HG03575 (cell line): ENCODE data around the gene BAZ1B.
"Not testable (repeated sequence)": the region's sequence is repeated elsewhere in the genome, so short reads cannot be mapped to it uniquely, and the experiment has no call there.

Source experiments
- ATAC-seq: cut with Tn5 transposase; IDR thresholded peaks from one replicate; pipeline ENCODE4 v1.9.1; 2021; ENCODE audit not compliant: unreplicated experiment, insufficient number of reproducible peaks, low FRiP score; ENCODE audit errors: extremely low read depth

Gene BAZ1B

GRCh38 chr7:73509463-73509862, 12.6 kb downstream of the BAZ1B start:
- no peak for ATAC-seq

GRCh38 chr7:73507556-73507955, 14.5 kb downstream of the BAZ1B start:
- no peak for ATAC-seq

- no peak for ATAC-seq
Measured at GRCh38 chr7:73504920-73505319, 17.2 kb downstream of the BAZ1B start.

DNA sequence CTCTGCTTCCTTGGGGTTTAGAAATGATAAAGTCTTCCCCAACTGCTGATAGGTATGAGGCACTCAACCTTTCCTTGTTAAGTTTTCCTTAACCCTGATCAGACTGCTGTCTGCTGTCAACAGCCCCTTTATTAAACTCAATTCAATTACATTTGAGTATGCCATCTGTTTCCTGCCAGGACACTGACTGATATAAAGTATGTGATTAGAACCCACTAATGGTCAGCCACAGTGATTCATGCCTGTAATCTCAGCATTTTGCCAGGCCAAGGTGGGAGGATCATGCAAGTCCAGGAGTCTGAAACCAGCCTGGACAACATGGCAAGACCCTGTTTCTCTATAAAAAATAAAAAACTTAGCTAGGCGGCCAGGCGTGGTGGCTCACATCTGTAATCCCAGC, 18.1 kb downstream of the BAZ1B start:
- ATAC-seq = no peak

- ATAC-seq = no peak
Measured at GRCh38 chr7:73503229-73503628, 18.9 kb downstream of the BAZ1B start.

GRCh38 chr7:73496626-73497025, 25.5 kb downstream of the BAZ1B start:
- ATAC-seq = no peak

GRCh38 chr7:73495507-73495906, 26.6 kb downstream of the BAZ1B start:
- not testable (repeated sequence) for ATAC-seq

DNA sequence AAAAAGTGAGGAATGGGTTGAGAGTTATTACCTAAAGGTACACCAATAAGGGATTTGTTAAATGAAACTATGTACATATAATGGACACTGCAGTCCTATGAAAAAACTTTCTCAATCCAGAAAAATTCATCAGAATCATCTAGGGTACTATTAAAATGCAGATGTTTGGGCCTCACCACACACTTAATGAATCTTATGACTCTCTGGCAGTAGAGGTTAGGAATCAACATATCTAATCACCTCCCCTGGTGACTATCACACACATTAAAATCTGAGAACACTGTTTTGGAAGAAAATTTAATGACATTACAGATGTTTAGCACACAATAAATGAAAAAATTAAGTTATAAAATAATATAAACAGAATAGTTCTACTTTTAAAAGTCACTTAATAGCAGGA, 32.1 kb downstream of the BAZ1B start:
- ATAC-seq = no peak

GRCh38 chr7:73487486-73487885, 34.6 kb downstream of the BAZ1B start:
- ATAC-seq = no peak

GRCh38 chr7:73483171-73483570, 38.9 kb downstream of the BAZ1B start:
- no peak for ATAC-seq

GRCh38 chr7:73482746-73483145, 39.3 kb downstream of the BAZ1B start:
- ATAC-seq = no peak

DNA sequence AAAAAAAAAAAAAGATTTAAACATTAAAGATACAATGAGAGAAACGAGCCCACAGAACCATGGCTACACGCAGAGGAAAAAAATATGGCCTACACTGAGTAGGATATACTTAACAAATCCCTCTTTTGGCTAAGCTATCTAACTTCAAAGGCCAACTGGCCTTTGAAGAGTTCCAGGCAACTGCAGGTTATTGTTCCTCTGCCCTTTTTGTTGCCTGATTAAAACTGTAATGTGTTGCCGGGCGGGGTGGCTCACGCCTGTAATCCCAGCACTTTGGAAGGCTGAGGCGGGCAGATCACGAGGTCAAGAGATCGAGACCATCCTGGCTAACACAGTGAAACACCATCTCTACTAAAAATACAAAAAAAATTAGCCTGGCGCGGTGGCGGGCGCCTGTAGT, 40.6 kb downstream of the BAZ1B start:
- ATAC-seq = not testable (repeated sequence)

DNA sequence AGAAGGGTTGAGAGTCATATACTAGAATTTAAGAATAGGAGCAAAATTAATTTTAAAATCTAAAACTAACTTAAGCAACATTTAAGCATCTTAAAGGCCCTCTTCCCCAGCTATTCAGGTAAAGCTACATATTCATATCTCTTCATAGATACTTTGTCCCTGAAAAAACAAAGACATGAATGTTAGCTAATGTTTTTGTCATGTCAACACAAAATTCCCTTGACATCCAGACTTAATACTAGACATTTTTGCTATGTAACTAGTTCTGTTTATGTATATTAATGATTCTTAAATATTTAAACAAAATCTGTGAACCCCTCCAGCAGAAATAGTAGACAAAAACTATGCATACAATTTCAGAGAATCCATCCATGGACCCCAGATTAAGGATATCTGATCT, 43.5 kb downstream of the BAZ1B start:
- no peak for ATAC-seq

DNA sequence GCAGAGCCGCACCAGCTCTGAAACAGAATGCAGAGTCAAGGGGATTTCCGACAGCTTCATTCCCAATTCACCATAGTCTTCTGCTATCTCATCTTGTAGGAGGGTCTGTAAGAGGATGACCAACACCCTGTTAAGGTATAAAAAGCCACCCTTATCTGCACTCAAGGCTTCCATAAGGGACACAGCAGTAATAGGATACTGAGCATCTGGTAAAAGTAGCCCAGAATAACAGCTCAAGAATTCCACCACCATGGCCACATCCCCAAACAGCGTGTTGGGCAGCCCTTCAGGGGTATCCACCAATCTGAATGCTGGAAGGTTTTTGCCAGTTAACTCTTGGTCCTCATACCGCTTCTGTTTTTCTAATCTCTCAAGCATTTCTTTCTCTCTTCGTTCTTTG, 44.7 kb downstream of the BAZ1B start:
- ATAC-seq = no peak

DNA sequence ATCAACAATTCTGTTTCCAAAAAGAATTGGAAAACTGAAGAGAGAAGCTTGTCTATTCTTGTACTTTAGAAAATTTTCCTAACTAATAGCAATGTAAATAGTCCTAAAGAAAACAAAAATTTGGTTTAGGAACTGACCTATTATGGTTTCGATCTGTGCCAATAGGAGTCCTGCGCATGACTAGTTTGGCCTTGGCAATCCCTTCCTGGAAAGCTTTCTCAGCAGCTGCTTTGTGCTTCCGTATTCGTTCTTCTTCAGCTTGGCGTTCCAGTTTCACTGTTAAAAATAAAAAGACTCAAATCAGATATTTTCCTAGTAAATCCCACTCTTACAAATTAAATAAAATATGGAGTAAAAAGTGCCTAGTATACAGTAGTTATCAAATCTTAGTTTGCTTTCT, 51.9 kb downstream of the BAZ1B start:
- no peak for ATAC-seq

DNA sequence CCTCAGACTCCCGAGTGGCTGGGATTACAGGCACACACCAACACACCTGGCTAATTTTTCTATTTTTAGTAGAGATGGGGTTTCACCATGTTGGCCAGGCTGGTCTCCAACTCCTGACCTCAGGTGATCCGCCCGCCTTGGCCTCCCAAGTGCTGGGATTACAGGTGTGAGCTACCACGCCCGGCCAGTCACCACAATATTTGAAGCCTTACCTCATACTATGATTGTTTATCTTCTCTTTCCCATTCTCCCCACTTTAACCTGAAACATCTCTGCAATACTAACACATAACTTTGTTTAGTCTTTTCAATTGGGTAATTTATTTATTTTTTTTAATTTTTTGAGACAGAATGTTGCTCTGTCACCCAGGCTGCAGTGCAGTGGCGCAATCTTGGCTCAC, 55.0 kb downstream of the BAZ1B start:
- ATAC-seq = not testable (repeated sequence)

DNA sequence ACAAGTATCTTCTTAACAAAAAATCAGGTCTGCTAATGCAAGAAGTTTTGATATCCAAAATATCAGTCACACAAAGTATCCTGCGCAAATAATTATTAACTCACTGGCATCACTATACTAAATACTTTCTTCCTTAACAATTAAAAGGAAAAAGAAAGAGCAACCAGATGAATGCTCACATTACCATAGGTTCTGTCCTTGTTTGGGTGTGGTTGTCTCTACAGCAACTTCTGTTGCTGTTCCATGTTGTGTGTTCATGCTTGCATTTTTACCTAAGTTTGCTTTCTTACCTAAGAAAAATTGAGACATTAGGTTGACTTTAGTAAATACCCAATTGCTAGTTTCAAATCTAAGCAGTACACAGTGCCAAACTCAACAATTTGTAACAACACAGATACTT, 56.0 kb downstream of the BAZ1B start:
- no peak for ATAC-seq

DNA sequence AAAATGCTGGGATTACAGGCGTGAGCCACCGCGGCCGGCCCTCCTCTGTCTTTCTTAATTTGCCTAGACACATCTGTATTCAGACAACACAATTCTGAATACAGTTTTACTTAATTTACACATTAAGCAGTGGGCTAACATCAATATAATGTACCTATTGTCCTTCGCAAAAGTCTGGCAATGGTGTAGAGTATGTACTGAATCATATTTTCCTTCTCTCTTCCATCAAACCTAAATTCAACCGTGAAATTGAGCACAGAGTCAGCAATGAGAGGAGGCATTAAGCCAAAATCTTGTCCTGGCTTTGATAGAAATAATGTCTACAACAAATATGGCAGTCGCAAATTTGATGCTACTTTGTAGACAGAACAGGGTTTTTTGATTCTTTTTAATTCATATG, 58.1 kb downstream of the BAZ1B start:
- no peak for ATAC-seq

DNA sequence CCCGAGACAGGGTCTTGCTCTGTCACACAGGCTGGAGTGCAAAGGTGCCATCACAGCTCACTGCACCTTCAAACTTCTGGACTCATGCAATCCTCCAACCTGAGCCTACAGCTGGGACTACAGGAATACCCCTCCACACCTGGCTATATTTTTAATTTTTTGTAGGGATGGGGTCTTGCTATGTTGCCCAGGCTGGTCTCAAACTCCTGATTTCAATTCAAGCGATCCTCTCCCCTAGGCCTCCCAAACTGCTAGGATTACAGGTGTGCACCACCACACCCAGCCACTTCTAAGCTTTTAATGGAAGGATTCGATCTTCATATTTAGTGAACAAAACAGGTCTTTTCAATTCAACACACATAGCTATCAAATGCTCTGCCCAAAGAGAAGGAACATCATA, 58.8 kb downstream of the BAZ1B start:
- ATAC-seq = no peak

DNA sequence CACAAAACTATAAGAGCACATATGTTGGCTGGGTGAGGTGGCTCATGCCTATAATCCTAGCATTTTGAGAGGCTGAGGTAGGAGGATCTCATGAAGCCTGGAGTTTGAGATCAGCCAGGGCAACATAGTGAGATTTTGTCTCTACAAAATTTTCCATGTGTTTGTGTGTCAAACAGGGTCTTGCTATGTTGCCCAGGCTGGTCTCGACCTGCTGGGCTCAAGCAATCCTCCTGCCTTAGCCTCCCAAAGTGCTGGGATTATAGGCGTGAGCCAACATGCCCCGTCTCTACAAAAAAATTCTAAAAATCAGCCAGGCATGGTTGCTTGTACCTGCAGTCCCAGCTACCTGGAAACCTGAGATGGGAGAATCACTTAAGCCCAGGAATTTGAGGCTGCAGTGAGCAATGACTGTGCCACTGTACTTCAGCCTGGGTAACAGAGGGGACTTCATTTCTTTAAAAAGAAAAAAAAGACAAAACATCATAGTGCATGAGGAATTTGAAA, 60.3 kb downstream of the BAZ1B start:
- no peak for ATAC-seq

- ATAC-seq = no peak
Measured at GRCh38 chr7:73454424-73454823, 67.7 kb downstream of the BAZ1B start.
